RKO (cell line): ENCODE results near the gene VIP.
"Not testable (repeated sequence)": the region's sequence is repeated elsewhere in the genome, so short reads cannot be mapped to it uniquely, and the experiment has no call there.

Source experiments
- DNase-seq: peaks from one replicate; pipeline ENCODE4 v3.0.0-alpha.2; 2016; ENCODE audit warnings: low spot score

Gene VIP

GRCh38 chr6:152750694-152751093 lies at the start of gene VIP:
VIP (plus strand) TSS chr6:152750797; CDS start chr6:152752178, 1,381 bp downstream.
- peak; percentile 54 for DNase-seq

GRCh38 chr6:152701081-152701862 lies 49.3 kb upstream of the VIP start:
- no peak for DNase-seq

GRCh38 chr6:152701863-152702401 lies 48.7 kb upstream of the VIP start:
- no peak for DNase-seq

GRCh38 chr6:152703750-152704149 lies 46.8 kb upstream of the VIP start:
- not testable (repeated sequence) for DNase-seq

GRCh38 chr6:152705327-152705726 lies 45.3 kb upstream of the VIP start:
- DNase-seq = no peak

GRCh38 chr6:152716322-152716721 lies 34.3 kb upstream of the VIP start:
- no peak for DNase-seq

- peak; percentile 61 for DNase-seq
Observed at GRCh38 chr6:152720974-152721373, 29.6 kb upstream of the VIP start.

- DNase-seq = no peak
Observed at GRCh38 chr6:152721956-152722355, 28.6 kb upstream of the VIP start.

GRCh38 chr6:152723398-152723797 lies 27.2 kb upstream of the VIP start:
- DNase-seq = no peak

- no peak for DNase-seq
Observed at GRCh38 chr6:152726313-152726712, 24.3 kb upstream of the VIP start.

GRCh38 chr6:152727507-152727906 lies 23.1 kb upstream of the VIP start:
- DNase-seq = no peak

- no peak for DNase-seq
Observed at GRCh38 chr6:152734630-152735029, 16.0 kb upstream of the VIP start.

GRCh38 chr6:152736687-152737273 lies 13.8 kb upstream of the VIP start:
- DNase-seq = no peak

- no peak for DNase-seq
Observed at GRCh38 chr6:152745509-152746171, 5.0 kb upstream of the VIP start.

GRCh38 chr6:152746172-152746553 lies 4.4 kb upstream of the VIP start:
- peak; percentile 5 for DNase-seq

GRCh38 chr6:152748843-152749242 lies 1.8 kb upstream of the VIP start:
- peak; percentile 43 for DNase-seq

- no peak for DNase-seq
Observed at GRCh38 chr6:152749336-152749735, 1.3 kb upstream of the VIP start.

- no peak for DNase-seq
Observed at GRCh38 chr6:152765331-152765730, 14.7 kb downstream of the VIP start.

- DNase-seq = no peak
Observed at GRCh38 chr6:152769159-152769558, 18.6 kb downstream of the VIP start.

GRCh38 chr6:152769993-152770392 lies 19.4 kb downstream of the VIP start:
- DNase-seq = no peak

GRCh38 chr6:152771061-152771687 lies 20.6 kb downstream of the VIP start:
- DNase-seq = no peak

- DNase-seq = no peak
Observed at GRCh38 chr6:152775428-152775827, 24.8 kb downstream of the VIP start.
